ENCODE data around the gene CHD1. TPM values are rescaled to one million over a fixed set of nuclear protein-coding genes. Genes with fewer than 3 reads are reported as not detected.

CHD1 gene
- total RNA-seq, 6 experiments from 2014 or later, result 11.0 to 26.2 (median 15.2) TPM

- peaks cover 0 to 2% (median under 1%) of the 10 kb centered on the region in 4 donors for H3K4me1 ChIP-seq
- H3K4me3 ChIP-seq, result no peak overlapping the region
- 45% methylated on average over 2 of the region's 2 CpGs for WGBS (ENCODE audit: insufficient coverage, low coverage, low lambda C conversion rate, missing lambda C conversion rate)
- H3K27me3 ChIP-seq, result no peaks in the 10 kb centered on the region
- H3K36me3 ChIP-seq, result no peaks in the 10 kb centered on the region
- H3K27ac ChIP-seq, result no peak overlapping the region
- TF ChIP-seq CTCF (IDR thresholded peaks at IDR 0.05) (no peak), POLR2A (IDR thresholded peaks at IDR 0.05) (no peak)
- no peak for DNase-seq
- H3K9me3 ChIP-seq, result no peaks in the 10 kb centered on the region
- intact Hi-C loops (cut with DNase I), result no loop called here
- peak in 2 of 4 donors; percentile 37 to 42 for ATAC-seq
These were observed 9.7 kb upstream of the CHD1 start for GRCh38 chr5:98938464-98938863.

GRCh38 chr5:98936948-98937715, 8.3 kb upstream of the CHD1 start:
- intact Hi-C loops (cut with DNase I), result no loop called here
- Histone ChIP-seq H3K4me1 (peaks cover 0 to 16% (median 2%) of the 10 kb centered on the region in 4 donors), H3K36me3 (no peaks in the 10 kb centered on the region), H3K9me3 (no peaks in the 10 kb centered on the region), H3K27me3 (no peaks in the 10 kb centered on the region), H3K4me3 (no peak overlapping the region), H3K27ac (no peak overlapping the region)
- ATAC-seq (no peak), DNase-seq (no peak)
- 80% methylated on average over 3 of the region's 3 CpGs for WGBS (ENCODE audit: insufficient coverage, low coverage, low lambda C conversion rate, missing lambda C conversion rate)
- TF ChIP-seq CTCF (IDR thresholded peaks at IDR 0.05) (no peak), POLR2A (IDR thresholded peaks at IDR 0.05) (no peak)

- Histone ChIP-seq H3K36me3 (no peaks in the 10 kb centered on the region), H3K4me1 (peaks cover 2 to 26% (median 3%) of the 10 kb centered on the region in 4 donors), H3K9me3 (no peaks in the 10 kb centered on the region), H3K27ac (no peak overlapping the region), H3K27me3 (no peaks in the 10 kb centered on the region), H3K4me3 (no peak overlapping the region)
- intact Hi-C loops (cut with DNase I), result no loop called here
- DNase-seq, result no peak
- ATAC-seq, result no peak
- WGBS (ENCODE audit: insufficient coverage, low coverage, low lambda C conversion rate, missing lambda C conversion rate), result 84% methylated on average over 3 of the region's 3 CpGs
- TF ChIP-seq CTCF (IDR thresholded peaks at IDR 0.05) (no peak), POLR2A (IDR thresholded peaks at IDR 0.05) (no peak)
These were observed 6.4 kb upstream of the CHD1 start for GRCh38 chr5:98935206-98935605.

GRCh38 chr5:98934546-98934945, 5.7 kb upstream of the CHD1 start:
- Histone ChIP-seq H3K4me3 (no peak overlapping the region), H3K4me1 (peaks cover 2 to 30% (median 3%) of the 10 kb centered on the region in 4 donors), H3K36me3 (no peaks in the 10 kb centered on the region), H3K27me3 (no peaks in the 10 kb centered on the region), H3K27ac (no peak overlapping the region), H3K9me3 (no peaks in the 10 kb centered on the region)
- intact Hi-C loops (cut with DNase I), result no loop called here
- WGBS (ENCODE audit: insufficient coverage, low coverage, low lambda C conversion rate, missing lambda C conversion rate), result 100% methylated on average over 1 of the region's 1 CpG
- DNase-seq (no peak), ATAC-seq (no peak)
- TF ChIP-seq POLR2A (IDR thresholded peaks at IDR 0.05) (no peak), CTCF (IDR thresholded peaks at IDR 0.05) (no peak)
